NCI-H2029 (cell line): ENCODE measurements around the gene SLC25A28.

Experiments
- DNase-seq: peaks from one replicate; lab custom pipeline; 2025; lab: John Stamatoyannopoulos, UW

The SLC25A28 gene

DNA sequence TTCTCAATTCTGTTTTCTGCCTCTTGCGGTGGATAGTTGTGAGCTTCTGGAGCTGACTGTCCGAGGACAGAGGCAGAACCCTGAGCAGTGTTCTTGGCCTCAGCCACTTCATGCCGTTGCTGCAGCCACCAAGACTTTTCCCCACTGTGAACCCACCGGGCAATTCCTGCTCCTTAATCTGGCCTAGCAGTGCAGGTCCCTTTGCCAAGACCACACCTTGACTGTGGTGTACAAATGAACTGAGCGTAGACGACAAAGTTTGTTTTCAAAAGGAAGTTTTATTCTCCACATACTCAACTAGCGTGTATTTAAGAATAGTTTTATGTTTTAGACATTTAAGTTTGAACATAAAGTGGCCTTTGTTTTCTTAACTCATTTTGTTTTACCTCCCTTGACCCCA lies 29.4 kb downstream of the SLC25A28 start:
- no peak for DNase-seq

DNA sequence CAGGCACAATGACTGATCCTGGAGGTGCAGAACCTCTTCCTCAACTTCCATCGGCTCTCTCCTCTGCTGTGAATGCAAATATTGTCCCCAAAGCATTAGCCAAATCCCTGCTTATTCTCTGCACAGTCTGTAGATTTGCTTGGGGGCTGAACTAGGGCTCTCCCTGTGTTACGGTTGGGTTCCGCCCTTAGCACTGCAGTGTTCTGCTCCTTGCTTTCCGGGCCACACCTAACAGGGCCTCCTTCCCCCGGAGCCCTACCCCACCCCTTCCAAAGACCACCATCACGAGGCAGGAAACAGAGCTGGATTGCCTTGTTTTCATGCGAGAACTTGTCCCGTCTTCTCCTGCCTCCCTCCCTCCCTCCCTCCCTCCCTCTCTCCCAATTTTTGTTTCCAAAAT lies 36.6 kb downstream of the SLC25A28 start:
- no peak for DNase-seq

DNA sequence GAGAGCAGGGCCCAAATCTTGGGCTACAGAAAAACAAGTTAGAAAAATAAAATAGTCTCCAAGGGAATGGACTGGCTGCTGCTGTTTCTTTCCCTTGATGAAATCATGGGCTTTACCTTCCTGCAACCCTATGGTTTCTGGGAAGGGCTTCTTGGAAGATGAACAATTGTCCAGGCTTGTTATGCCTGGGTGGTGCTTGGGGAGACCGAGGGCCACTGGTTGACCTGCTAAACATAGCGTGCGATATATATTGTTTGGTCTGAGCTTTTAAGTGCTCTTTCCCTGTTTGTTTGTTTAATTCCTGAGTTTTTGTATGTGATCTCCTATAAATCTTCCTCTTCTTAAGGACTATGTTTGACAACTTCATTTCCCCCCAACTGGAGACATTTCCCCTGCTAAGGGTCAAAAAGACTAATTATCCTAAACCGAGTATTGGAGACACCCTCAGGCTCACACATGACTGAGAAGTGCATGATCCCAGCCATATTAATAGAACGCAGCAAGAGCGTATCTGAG lies 37.9 kb downstream of the SLC25A28 start:
- no peak for DNase-seq

DNA sequence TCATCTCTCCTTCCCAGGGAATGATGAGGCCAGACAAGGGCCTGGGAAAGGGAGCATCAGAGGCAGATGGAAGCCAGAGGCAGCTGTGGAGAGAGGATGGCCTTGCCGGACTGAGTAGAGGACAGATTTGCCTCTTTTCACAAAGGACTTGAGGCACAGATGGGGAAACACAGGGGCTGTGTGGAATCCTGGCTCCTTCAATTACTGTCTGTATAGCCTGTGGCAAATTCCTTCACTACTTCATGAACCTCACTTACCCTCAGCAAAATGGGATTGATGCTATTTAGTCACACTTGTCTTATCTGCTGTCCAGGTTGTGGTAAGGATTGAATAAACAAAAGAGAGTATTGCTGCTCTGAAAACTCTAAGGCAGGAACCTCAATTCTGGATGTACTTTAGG lies 40.3 kb downstream of the SLC25A28 start:
- DNase-seq = no peak

DNA sequence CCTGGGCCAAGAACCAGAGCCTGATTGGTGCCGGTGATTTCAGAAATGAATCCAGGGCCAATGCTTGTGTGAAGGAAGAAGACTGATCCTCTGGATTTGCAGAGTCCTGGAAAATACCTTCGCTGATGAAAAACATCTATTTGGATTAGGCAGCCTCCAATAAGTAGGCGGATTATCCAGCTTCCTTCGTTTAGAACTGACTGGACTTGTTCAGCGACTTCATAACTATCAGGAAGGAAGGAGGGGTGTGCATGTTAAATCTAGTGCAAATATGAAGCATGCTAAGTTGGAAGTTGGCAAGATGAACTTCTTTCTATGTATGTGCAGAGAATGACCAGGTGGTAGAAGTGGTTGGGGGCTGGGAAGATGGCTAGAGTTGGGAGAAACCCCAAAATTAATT lies 46.4 kb downstream of the SLC25A28 start:
- DNase-seq = no peak

- no peak for DNase-seq
These were observed 48.4 kb downstream of the SLC25A28 start for GRCh38 chr10:99571816-99572215.

DNA sequence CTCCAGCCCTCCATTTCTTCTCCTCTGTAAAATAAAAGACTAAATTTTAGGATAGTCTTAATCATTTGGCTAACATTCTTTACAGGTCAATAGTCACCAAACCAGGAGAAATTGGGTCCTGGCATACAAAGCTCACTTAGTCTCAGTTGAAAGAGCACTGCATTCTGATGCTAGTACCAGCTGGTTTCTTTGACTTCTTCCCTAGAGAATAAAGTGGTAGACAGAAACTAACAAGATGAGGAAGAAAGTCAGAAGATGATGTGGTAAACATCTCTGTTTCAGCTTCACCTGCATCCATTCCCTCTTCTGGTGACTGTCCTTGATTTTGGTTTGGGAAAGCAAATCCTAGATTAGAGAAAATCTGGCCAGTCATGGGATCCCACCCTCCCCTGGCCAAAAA lies 50.3 kb downstream of the SLC25A28 start:
- DNase-seq = no peak

DNA sequence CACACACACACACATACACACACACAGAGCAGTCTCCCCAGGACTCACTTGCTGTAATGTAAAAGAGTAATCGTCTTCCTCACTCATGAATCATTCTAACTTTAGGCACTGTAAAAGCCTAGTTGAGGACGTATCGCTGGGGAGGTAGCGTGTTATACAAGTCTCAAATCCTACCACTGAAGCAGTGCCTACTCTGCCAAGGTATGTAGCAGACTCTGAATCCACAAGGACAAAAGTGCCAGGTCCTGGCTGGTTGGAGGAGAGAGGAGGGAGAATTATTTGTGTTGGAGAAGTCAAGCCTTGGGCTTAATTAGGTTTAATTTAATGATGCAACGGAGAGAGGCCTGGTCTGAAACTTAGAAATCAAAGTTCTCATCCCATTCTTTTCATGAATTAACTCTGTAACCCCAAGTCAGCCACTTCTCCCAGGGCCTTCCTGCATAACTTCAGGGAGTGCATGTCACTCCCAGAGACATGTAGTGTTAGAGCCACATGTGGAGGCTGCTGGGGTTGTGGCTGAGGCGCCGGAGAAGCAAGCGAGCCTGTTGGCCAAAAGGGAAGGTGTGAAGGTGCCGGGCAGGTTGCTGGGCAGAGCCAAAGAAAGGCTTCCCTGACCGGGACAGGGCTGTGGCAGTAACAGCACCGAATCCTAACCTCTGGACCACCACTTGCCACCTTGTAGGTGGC lies 50.8 kb downstream of the SLC25A28 start:
- DNase-seq = no peak

DNA sequence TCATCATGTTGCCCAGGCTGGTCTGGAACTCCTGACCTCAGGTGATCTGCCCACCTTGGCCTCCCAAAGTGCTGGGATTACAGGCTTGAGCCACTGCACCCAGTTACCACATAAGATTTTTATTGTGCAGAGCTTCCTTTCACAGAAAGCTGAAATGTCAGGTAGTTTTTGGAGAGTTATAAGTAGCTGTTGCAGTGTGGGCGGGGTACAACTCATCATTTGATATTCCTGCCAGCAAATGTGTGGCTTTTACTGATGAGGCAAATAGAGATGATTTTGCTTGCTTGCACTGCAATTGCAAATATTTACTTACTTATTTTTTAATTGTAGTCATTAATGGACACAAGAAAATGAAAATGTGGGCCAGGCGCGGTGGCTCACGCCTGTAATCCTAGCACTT lies 55.1 kb downstream of the SLC25A28 start:
- DNase-seq = no peak

DNA sequence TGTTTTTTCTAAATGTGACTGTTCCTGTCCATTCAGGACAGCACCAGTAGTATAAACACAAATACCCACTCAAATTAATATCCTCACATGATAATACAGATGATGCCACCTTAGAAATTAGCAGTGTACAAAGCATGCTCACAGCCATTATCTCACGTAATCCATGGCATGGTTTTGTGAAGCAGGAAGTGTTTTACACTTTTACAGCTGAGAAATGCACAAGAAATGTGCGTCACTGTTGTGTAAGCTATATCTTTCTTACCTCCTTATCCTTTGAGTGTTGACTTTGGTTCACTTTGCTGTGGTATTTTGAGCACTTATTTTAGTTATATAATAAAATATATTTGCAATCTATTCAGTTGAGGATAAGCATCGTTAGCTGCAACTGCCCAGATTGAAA lies 55.9 kb downstream of the SLC25A28 start:
- no peak for DNase-seq

DNA sequence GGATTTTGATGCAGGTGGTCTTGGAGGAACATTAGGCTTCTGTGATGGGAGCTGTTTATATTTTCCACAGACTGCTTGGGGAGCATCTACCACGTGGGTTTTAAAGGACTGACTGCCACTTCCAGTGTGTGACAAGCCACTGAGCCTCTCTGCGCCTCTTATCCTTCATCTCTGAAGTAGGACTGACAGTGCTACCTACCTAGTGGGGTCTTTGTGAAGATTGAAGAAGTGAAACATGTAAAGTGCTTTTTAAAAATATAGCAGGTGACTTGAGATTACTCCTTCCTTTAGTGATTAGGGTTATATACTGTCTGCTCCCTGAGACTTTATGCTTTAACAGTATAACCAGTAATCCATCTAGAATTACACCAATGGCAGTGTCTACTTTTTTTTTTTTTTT lies 57.6 kb downstream of the SLC25A28 start:
- DNase-seq = no peak
